SK-N-MC (cell line): ENCODE data around the gene KAT6B.

ENCODE experiments used
- EZH2 ChIP-seq: fragments of 200-600 bp; sonication (generic); IDR thresholded peaks from one replicate; pipeline ENCODE4 v1.6.1; 2017; ENCODE audit warnings: antibody characterized with exemption
- POLR2AphosphoS5 ChIP-seq: IDR thresholded peaks from 2 replicates; pipeline ENCODE4 v1.6.1; 2012; ENCODE audit warnings: mild to moderate bottlenecking, low read depth, low read length, borderline replicate concordance

DNA sequence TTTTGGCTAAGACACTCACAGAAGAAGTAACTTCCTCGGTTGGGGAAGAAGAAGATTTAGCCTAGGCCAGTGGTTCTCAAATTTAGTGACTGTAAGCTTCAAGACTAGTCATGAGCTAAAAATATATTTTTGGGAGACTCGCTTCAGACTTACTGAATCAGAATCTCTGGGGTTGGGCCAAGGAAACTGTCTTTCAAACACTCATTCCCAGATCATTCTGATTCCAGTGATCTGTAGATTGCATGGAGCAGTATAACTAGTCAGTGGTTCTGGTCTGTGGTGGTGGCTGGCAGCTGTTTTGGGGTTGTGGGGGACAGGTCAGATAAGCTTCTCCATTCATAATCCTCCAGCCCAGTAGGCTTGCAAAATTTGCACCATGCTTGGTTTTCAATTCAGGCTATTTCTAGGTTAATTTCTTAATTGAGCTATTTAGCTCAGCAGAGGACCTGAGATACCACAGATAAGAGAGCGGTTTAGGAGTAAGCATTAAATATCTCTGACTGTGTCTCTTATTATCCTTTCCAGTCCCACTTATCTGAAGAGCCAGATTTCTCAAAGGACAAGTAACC, 3.8 kb upstream of the KAT6B start:
- TF ChIP-seq EZH2 (no peak), POLR2AphosphoS5 (no peak)
